WERI-Rb-1 (cell line): ENCODE measurements around the gene RBMY1F.
"Not testable (repeated sequence)": the region's sequence is repeated elsewhere in the genome, so short reads cannot be mapped to it uniquely, and the experiment has no call there.

Experiments used
- DNase-seq: peaks from one replicate; pipeline ENCODE4 v3.0.0-alpha.2; 2020
- H3K27ac ChIP-seq: fragments of 250-450 bp; sonication (Bioruptor Pico); 2 replicates; pipeline ENCODE4 v1.5.1; 2020; ENCODE audit warnings: mild to moderate bottlenecking, moderate library complexity
- H3K27me3 ChIP-seq: fragments of 250-450 bp; sonication (Bioruptor Pico); 2 replicates; pipeline ENCODE4 v1.5.1; 2021; ENCODE audit warnings: mild to moderate bottlenecking, low read depth, moderate library complexity; ENCODE audit not compliant: insufficient read depth, severe bottlenecking
- H3K36me3 ChIP-seq: fragments of 250-450 bp; sonication (Bioruptor Pico); 2 replicates; pipeline ENCODE4 v1.5.1; 2020; ENCODE audit warnings: mild to moderate bottlenecking, moderate library complexity
- H3K4me3 ChIP-seq: 2 replicates; pipeline ENCODE4 v1.5.1; 2011; ENCODE audit warnings: low read depth, mild to moderate bottlenecking, control low read depth, low read length
- H3K9me3 ChIP-seq: fragments of 250-450 bp; sonication (Bioruptor Pico); 2 replicates; pipeline ENCODE4 v1.5.1; 2021; ENCODE audit warnings: mild to moderate bottlenecking, moderate library complexity; ENCODE audit not compliant: severe bottlenecking

RBMY1F gene

DNA sequence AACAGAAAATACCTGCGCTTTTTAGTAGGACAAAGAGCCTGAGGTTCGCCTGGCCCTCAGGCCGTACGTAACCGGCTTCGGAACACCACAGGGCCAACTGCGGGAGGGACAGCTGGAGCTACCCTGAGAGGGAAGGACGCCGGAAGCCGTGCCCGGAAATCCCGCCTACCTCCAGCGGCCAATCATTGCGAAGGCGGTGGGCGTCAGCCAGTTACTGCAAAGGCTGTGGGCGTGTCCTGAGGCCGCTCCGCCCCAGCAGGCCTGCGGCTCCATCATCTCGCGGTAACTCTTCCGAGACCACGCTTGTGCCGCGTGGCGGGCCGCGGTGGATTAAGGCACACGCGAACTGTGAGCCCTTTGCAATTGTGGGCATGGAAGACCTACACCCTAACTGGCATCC lies at the start of gene RBMY1F:
RBMY1F (minus strand) TSS at position 101 of the 400 bp plus-strand sequence. CDS start 1,954 bp downstream, outside the sequence.
- not testable (repeated sequence) for H3K27ac ChIP-seq, H3K9me3 ChIP-seq, H3K4me3 ChIP-seq, H3K36me3 ChIP-seq, DNase-seq, H3K27me3 ChIP-seq

GRCh38 chrY:22151144-22151543 lies 31.6 kb downstream of the RBMY1F start:
- H3K27ac ChIP-seq, H3K27me3 ChIP-seq, H3K4me3 ChIP-seq, H3K9me3 ChIP-seq, DNase-seq, H3K36me3 ChIP-seq: not testable (repeated sequence)

- H3K4me3 ChIP-seq, H3K27me3 ChIP-seq, DNase-seq, H3K27ac ChIP-seq, H3K9me3 ChIP-seq, H3K36me3 ChIP-seq: not testable (repeated sequence)
These were observed 41.6 kb downstream of the RBMY1F start for GRCh38 chrY:22141011-22141695.

DNA sequence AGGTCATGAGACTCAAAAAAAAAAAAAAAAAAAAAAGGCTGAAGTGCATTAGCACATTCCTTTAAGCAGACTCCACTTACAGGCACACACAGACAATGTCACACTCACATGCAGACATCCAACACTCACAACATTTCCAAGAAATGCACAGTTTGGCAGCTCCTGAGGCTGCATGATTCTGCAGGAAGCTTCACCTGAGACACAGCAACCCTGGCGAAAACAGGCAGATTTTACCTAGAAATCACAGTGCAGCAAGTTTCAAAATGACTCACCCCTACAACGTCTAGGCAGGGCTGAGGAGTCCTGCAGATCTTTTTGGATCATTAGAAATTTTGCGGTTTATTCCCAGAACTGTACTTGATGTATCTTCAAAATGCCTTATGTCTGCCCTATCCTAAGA lies 48.0 kb downstream of the RBMY1F start:
- H3K9me3 ChIP-seq, H3K4me3 ChIP-seq, H3K36me3 ChIP-seq, DNase-seq, H3K27me3 ChIP-seq, H3K27ac ChIP-seq: not testable (repeated sequence)

DNA sequence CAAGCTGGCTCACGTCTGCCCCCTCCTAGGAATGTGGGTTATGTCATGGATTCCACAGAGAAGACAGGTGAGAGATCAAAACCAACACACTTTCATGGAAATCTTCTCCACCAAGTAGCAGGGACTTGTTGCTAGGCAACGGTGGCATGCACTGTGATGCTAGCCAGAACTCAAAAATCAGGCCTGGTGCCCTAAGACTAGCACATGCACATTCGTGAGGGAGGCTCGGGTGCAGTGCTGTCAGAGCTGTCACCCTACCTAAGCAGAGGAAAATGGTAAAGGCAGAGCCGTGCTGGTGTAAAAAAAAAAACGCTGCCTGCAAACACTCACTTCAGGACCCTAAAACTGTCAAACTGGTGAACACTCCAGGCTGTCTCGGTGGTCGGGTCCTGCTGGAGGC lies 52.2 kb downstream of the RBMY1F start:
- DNase-seq, H3K36me3 ChIP-seq, H3K4me3 ChIP-seq, H3K9me3 ChIP-seq, H3K27ac ChIP-seq, H3K27me3 ChIP-seq: not testable (repeated sequence)
